HG02763 (cell line): ENCODE measurements around the gene FBRSL1.
"Not testable (repeated sequence)": the region's sequence is repeated elsewhere in the genome, so short reads cannot be mapped to it uniquely, and the experiment has no call there.

Source experiments
- ATAC-seq: cut with Tn5 transposase; IDR thresholded peaks from one replicate; pipeline ENCODE4 v1.9.1; 2021; ENCODE audit warnings: mild to moderate bottlenecking, moderate library complexity; ENCODE audit not compliant: unreplicated experiment

The FBRSL1 gene

GRCh38 chr12:132522592-132523380 is 32.8 kb downstream of the FBRSL1 start:
- ATAC-seq, result no peak

- no peak for ATAC-seq
Observed at GRCh38 chr12:132523576-132524331, 33.8 kb downstream of the FBRSL1 start.

- no peak for ATAC-seq
Observed at GRCh38 chr12:132524405-132524804, 34.5 kb downstream of the FBRSL1 start.

- ATAC-seq, result no peak
Observed at GRCh38 chr12:132525011-132525832, 35.3 kb downstream of the FBRSL1 start.

GRCh38 chr12:132525833-132526455 is 36.0 kb downstream of the FBRSL1 start:
- no peak for ATAC-seq

GRCh38 chr12:132527186-132527882 is 37.4 kb downstream of the FBRSL1 start:
- no peak for ATAC-seq

GRCh38 chr12:132527883-132528264 is 37.9 kb downstream of the FBRSL1 start:
- ATAC-seq, result no peak

GRCh38 chr12:132528564-132529106 is 38.7 kb downstream of the FBRSL1 start:
- no peak for ATAC-seq

GRCh38 chr12:132529156-132529839 is 39.3 kb downstream of the FBRSL1 start:
- ATAC-seq, result no peak

GRCh38 chr12:132529906-132530305 is 40.0 kb downstream of the FBRSL1 start:
- no peak for ATAC-seq

GRCh38 chr12:132530447-132530846 is 40.5 kb downstream of the FBRSL1 start:
- ATAC-seq, result no peak

GRCh38 chr12:132530851-132531250 is 40.9 kb downstream of the FBRSL1 start:
- no peak for ATAC-seq

GRCh38 chr12:132532711-132533583 is 43.0 kb downstream of the FBRSL1 start:
- ATAC-seq, result not testable (repeated sequence)

- no peak for ATAC-seq
Observed at GRCh38 chr12:132533584-132533958, 43.6 kb downstream of the FBRSL1 start.

- ATAC-seq, result no peak
Observed at GRCh38 chr12:132534076-132534475, 44.1 kb downstream of the FBRSL1 start.

GRCh38 chr12:132535019-132535418 is 45.1 kb downstream of the FBRSL1 start:
- ATAC-seq, result no peak

GRCh38 chr12:132536102-132536876 is 46.3 kb downstream of the FBRSL1 start:
- ATAC-seq, result no peak

GRCh38 chr12:132537049-132537448 is 47.1 kb downstream of the FBRSL1 start:
- ATAC-seq, result no peak
